Left renal cortex interstitium (tissue), 4 donors: Measurements from ENCODE around the gene ITGB4. TPM values are rescaled to one million over a fixed set of nuclear protein-coding genes. Genes with fewer than 3 reads are reported as not detected.
"Not testable (repeated sequence)": the region's sequence is repeated elsewhere in the genome, so short reads cannot be mapped to it uniquely, and the experiment has no call there.

Experiments used
- DNase-seq, 4 donors: peaks; one replicate each; pipeline ENCODE4 v3.0.0-alpha.2; 2013; ENCODE audit warnings: low read depth in 4 of 4, low spot score in 2 of 4, missing footprints in 1 of 4
- polyA plus RNA-seq, 4 donors: library from polyadenylated mRNA; unstranded; fragments of 120-200 nt; gene quantifications; one replicate each; pipeline ENCODE4 v1.2.1, GENCODE V29; 2013; ENCODE audit not compliant: insufficient read length in 4 of 4

Gene ITGB4
- polyA plus RNA-seq, 4 donors, result 11.3 to 16.5 (median 11.6) TPM

DNA sequence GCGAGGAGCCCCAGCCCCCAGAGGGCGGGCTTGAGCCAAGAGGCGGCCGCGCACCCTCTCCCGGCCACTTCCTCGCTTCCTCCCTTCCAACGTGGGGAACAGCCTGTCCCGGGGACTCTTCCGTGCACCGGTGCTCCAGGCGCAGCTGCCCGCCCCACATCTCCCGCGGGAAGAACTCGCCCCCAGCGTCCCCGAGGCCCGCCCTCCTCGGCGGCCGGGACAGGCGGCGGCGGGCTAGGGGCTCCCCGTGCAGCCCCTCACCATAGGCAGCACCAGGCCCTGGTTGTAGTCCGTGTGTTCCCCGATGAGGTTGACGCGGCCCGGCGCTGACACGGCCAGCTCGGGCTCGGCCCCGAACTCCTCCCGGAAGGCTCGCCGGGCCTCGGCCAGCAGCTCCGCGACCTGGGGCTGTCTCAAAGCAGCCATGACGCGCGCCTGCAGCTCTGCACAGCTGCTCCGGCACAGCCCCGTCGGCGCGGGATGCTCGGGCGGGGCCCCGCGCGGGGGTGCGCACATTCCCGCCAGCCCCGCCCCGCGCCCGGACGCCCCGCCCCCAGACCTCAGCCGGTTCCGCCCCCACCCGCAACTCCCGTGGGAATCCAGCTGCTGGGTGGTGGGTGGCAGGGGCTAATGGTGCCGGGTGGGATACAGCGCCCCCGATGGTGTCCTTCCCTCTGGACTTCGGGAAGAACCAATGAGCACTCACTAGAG is 43.6 kb downstream of the ITGB4 start, which contains the start of gene GALK1:
Gene GALK1, minus strand, starts transcription at position 482 of the 711 bp plus-strand sequence. Its CDS starts 56 bp downstream, at position 426.
- no peak for DNase-seq

DNA sequence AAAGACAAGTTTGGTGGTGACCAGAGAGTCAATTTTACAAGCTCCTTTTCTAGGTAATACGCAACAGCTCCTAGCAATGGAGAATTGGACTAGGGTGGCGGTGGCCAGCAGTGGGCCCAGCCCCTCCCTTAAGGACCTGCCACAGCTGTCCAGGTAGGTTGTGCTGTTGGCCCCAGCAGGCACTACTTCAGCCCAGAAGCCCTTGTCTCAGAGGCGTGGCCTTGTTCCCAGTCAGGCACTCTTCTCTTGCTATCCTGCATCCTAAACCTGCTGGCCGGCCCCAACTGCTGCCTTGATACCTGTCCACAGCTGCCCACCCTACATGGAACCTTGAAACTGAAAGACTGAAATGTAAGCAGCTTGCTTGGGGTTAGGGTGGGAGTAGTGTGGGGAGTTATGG is 44.7 kb downstream of the ITGB4 start:
- no peak for DNase-seq

DNA sequence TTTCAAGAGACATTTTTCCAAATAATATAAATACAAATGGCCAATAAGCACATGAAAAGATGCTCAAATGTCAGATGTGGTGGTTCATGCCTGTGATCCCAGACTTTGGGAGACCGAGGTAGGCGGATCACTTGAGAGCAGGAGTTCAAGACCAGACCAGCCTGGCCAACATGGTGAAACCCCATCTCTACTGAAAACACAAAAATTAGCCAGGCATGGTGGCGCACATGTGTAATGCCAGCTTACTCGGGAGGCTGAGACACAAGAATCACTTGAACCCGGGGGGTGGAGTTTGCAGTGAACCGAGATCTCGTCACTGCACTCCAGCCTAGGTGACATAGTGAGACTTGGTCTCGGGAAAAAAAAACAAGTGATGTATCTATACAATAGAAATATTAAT is 46.6 kb downstream of the ITGB4 start:
- DNase-seq, result no peak

DNA sequence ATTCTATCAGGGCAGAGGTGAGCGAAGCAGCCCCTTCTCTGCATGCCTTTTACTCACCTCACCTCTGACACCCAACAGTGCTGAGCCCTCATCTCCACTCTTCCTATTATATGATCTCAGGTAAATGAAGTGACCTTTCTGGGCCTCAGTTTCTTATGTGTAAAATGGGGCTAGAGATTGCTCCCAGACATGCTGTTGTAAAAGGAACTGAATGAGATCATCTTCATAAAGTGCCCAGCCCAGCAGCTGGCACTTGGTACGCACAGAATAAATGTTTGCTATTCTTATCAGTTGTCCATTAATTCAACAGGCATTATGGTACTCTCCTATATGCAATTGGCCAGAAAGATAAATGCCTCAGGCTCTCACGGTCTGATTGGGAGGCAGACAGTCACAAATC is 48.3 kb downstream of the ITGB4 start:
- DNase-seq, result no peak

DNA sequence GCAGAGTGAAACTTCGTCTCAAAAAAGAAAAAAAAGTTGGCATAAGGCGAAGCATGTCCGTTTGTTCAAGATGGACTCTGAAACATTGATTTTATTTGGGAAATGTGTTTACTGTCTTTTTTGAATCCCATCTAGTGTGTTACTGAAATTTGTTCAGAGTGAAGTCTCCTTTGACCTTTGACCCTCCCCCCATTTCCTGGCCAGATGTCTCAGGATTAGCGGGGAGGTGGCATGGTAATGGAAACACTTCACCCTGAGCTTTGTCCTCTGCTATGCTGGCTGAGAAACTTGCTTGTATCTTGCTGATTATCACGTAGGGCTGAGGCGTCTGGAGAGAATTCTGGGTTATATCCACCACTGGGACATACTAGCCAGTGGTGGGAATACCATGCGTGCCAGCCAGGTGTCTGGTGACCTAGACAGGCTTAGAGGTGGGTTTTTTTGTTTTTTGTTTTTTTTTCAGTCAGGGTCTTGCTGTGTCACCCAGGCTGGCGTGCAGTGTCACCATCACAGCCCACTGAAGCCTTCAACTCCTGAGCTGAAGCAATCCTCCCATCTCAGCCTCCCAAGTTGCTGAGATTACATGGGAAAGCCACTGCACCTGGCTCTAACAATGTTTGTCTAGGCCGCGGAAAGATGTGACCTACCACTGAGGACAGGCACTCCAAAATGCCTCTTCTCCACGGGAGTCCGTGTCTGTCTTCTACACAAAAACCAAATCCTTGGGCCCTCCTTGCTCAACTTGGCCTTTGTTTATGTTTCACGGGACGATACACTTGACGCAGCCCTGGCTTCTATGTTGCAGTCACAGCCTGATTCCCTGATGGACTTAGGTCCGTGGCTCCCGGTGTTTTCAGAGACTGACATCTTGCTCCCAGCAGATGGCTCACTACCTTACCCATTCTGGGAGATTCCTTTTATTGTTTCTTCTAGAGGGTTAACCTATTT is 50.3 kb downstream of the ITGB4 start:
- no peak for DNase-seq

DNA sequence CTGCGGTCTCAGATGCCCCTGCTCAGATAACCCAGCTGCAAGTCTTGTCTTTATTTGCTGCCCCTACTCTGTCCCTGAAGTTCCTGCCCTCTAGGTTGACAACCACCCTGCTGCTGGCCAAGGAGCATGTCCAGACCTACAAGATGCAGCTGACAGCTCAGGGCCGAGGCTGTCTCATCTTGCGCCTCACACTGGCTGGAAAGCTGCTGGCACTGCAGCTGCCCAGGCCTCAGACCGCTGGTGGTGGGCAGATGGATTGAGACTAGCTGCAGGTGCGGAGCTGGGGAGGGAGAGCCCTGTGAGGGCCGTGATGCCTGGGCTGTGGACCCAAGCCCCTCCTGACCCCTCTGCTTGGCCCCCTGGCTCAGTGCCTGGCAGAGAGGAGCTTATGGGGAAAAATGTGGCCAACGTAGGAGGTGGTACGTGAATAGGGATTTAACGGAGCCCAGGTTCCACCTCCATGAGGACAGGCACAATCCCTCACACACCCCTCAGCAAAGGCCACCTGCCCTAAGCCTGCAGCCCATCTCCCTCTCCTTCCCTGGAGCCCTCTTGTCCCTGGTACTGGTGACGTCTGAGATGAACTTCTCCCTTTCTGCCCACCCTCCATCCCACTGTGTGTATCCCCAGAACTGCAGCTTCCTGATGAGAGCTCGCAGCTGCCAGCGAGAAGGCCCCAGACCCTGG is 52.0 kb downstream of the ITGB4 start:
- DNase-seq, result no peak

DNA sequence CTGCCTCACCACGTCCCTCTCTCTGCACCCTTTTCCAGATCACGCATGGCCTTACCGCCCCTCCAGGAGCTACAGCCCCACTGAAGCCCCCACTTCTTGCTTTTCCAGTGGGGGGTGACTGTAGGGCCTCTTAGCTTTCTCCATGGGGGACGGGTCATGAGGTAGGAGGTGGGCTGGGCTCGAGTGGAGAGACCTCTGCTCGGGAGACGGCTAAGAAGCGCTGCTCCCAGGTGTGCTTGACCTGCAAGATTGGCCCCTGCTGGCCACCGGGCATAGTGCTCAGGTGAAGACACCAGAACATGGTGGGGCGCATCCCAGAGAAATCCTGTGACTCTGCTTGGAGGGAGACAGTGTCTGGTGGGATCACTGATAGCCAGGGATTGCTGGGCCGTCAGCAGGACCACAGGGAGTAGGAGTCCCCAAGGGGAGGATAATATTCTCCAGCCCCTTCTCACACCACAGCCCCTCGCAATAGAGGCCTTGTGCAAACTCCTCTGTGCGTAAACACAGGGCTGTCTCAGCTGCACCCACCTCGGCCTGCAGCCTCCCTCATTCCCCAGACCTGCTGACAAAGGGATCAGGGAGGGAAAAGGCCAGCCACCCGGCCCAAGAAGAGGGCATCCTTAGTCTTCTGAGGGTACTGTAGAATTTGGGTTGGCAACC is 52.7 kb downstream of the ITGB4 start:
- no peak for DNase-seq

DNA sequence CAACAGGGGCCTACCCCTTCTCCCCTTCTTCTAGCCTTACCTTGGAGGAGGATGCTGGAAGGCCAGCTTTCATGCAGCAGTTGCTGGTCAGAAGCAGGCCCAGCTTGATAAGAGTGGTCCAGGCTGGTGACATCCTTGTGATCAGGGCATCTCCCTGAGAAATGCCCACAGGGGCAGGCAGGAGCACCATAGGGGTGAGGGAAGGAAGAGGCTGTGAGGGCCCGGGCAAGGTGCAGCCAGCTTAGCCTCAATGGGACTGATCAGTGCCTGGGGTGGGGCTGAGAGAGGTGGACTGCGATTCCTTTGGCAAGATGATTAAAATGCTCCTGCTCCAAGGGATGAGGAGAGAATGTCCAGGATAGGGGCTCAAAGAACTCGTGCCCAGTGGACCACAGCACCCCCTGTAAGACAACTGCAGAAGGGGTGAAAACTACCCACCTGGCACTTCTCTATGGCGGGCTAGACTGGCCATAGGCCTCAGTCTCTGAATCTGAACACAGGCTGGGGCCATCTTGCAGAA is 53.3 kb downstream of the ITGB4 start:
- DNase-seq, result no peak

DNA sequence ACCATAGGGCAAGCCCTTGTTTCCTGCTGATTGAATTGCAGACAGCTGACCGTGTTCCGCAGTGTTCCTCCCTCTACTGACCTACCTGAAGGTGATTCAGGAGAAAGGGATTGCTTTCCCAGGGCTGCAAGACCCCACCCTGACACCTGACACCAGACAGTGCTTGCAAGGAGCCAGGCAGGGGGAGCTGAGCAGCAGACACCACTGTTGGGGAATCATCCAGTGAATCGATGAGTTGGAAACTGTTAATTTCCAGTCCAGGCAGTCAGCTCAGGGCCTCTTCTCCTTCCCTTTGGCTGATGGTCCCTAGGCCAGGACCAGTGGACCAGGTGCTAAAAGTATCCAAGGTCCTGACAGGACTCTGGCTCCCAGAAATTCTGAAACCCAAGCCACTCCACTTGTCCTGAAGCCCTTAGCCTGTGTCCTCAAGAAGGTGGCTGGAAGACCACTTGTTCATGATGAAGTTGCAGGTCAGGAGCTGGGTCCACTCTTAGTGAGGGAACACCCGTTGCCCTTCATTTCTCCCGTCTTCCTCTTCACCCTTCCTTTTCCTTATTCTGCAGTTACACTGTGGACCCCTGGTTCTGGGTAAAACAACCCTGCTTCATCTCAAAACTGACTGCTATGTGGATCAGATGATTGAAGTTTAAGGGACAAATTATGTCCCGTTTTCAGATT is 53.9 kb downstream of the ITGB4 start:
- no peak for DNase-seq

DNA sequence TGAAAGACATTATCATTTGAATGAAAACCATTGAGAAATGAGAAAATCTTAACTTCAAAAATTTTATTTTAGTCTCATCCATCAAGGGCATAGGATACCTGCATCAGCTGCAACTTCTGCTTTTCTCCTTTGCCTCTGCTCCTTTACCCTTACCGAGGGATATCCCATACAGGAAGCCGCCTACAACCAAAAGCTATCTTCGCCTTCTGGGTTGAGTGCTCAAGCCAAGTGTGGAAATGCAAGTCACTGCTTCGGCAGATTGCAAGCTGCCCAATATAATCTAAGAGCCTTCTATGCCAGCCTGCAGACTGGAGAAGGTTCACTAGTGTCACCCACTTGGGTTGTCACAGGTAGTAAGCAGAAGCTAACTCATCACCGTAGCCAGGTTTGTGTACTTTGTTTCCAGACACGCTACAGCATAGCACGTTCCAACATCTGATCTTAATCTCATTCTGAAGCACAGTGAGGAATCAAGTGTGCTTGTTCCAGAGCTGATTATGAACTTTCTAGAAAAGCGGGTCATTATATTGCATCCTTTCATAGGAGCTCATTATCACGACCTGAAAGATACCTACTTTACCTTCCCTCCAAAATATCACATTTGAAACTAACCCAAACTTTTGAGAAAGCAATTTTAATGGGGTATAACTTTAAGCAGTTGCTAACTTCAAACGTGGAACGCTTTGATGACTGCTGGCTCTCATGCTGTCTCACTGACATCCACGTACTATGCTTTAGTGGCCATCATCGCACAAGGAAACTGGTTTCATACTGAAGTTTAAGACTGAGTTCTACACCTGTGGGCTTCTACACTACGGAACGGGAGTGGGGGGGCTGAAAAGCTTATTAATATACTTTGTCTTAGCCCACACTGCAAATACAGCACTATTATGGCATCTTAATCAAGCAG is 55.4 kb downstream of the ITGB4 start:
- no peak for DNase-seq

DNA sequence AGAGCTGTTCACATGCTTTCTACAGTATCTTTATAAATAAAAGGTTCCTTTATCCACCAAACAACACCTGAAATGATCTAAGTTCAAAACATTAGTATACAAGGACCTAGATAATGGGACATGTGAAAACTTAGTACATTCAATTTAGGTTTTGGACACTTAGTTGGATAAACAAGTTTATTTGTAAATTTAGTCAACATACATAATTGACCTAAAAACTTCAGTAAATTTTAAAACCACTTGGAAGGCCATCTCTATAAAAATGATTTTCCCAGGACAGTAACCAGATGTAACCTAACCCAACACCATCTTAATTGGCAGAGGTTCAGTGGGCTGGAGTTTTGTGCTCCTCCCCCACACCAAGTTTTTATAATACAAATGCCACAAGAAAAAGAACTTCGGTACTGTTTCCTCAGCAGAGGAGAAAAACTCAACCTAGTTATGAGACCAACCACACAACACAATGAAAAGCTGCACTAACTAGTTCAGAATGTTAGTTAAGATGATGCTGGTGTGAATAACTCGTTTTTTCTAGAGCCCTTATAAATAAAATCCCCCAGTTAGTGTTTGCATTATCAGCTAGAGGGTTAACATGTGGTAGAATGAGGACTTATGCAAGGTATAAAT is 56.1 kb downstream of the ITGB4 start:
- no peak for DNase-seq

DNA sequence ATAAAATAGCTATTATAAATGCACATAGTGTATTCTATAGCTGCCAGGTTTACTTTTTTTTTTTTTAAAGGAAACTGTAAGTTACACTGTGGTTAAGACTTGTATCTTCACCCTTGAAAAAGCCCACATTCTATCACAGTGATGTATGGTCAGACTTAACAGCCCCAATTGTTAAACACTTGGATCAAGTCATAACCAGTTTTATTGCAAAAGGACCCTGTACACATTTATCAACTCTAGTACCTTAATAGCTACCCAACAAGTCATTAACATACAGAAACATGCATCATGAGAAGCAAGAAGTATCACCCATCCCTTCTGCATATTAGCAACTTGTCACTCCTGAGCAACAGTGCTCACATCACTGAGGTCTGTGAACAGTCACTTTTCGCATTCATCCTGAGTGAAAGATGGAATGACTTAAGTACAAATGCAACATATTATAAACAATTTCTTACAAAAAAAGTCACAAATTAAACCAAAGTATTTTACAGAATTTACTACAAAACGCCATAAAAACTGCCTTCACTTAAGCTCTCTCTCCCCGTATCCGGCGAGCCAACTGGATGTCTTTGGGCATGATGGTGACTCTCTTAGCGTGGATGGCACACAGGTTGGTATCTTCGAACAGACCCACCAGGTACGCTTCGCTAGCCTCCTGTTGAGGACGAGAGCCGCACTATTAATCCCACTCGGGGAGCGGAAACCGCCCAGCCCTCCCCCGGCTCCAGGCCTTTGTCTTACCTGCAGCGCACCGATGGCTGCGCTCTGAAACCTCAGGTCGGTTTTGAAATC is 57.0 kb downstream of the ITGB4 start:
- not testable (repeated sequence) for DNase-seq

DNA sequence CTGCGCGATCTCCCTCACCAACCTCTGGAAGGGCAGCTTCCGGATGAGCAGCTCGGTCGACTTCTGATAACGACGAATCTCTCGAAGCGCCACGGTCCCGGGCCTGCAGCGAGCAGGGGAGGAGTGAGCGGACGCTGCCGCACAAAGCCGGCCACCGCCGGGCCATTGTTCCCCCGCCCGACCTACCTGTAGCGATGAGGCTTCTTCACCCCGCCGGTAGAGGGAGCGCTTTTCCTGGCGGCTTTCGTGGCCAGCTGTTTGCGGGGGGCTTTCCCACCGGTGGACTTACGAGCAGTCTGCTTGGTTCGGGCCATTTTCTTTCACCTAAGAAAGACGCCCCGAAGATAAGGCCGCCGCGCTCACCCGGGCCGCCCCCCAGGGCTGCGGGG is 57.6 kb downstream of the ITGB4 start:
- no peak for DNase-seq

DNA sequence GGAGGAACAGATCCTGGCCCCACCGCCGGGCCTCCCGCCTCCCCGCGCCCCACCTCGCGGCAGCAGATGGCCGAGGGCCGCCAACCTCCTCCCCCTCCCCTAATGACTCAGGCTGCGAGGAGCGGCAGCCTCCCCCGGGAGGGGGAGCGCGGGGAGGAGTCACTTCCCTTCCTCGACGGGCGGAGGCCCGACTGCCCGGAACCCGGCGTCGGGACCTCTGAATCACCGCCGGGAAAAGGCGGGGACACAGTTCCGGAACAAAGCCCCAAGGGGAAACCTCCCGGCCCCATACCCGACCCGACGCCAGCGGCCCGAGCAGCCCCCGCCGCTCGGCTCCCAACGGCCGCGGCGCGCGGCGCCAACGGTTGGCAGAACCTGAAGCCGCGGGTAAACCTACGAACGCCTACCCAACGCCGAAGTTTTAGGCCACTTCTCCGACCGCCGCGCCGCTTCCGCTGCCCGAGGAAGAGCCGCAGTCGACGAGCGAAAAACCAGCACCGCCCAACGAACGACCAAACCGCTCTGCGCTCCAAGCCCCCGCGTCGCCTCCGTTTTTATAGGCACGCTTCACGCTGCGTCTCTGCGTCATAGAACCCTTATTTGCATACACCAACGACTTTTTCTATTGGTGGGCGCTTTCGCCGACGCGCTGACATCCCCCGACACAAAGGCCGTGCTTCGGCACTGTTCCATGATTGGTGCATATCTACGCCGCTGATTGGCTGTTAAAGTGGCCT is 58.2 kb downstream of the ITGB4 start:
- peak; percentile 98 to 99 (median 98) for DNase-seq

DNA sequence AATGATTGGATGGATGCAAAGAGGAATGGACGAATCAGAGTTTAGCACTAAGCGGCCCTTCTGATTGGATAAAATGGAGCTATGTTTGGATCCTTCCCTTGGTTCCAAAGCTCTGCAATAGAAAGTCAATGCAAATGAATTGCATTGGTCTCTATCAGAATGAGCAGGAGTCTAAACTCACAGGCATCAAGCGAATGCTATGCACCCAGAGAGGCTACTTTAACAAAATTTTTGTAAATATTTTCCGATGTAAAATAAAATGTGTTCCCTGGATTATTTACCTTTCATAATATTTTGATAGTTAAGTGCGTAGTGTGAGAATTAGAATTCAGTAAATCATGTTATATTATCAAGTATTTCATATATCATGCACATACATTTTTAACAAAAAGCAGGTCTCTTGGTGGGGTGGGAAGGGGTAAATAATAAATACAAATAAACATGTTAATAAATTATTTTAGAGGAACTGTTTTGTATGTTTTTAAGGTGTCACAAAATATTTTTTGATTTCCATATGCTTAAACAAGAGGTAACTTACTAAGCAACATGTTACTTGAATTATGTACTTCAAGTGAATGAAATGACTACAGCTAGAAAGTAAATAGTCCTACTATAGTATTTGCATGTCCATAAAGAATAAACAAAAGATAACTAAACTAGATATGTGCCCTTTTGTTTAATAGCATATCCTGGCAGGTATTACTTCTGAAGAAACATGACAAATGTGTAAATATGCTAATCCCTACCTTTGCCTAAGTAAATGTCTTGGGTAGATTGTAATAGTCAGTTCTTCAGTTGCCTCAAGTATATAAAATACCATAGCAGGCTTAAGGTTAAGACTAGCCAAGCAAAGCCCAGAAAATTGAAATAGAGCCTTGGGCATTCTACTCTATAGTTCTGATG is 59.0 kb downstream of the ITGB4 start:
- DNase-seq, result no peak
